OCI-LY3 (cell line): ENCODE results near the gene ZSCAN22.

ENCODE experiments used
- H2AFZ ChIP-seq: fragments of 200-600, 300-600 bp; shearing (Covaris generic); 2 replicates; pipeline ENCODE4 v1.6.0; 2014; ENCODE audit warnings: antibody characterized with exemption, low read depth, low read length
- H3K27ac ChIP-seq: fragments of 200-600, 300-600 bp; sonication (generic); 2 replicates; pipeline ENCODE4 v1.5.1; 2014; ENCODE audit warnings: mild to moderate bottlenecking, low read length, moderate library complexity, mixed read lengths
- H3K27me3 ChIP-seq: fragments of 200-600, 300-600 bp; sonication (generic); 2 replicates; pipeline ENCODE4 v1.6.1; 2014; ENCODE audit warnings: low read depth, low read length, mixed read lengths
- H3K36me3 ChIP-seq: fragments of 200-600, 300-600 bp; sonication (generic); replicated peaks from 2 replicates; pipeline ENCODE3; 2014; ENCODE audit warnings: low read depth, low read length, mixed read lengths
- H3K4me1 ChIP-seq: fragments of 300-600, 200-600 bp; sonication (generic); 2 replicates; pipeline ENCODE4 v1.6.1; 2014; ENCODE audit warnings: low read length, mixed read lengths
- H3K4me2 ChIP-seq: fragments of 200-600, 300-600 bp; sonication (generic); 2 replicates; pipeline ENCODE4 v1.6.1; 2014; ENCODE audit warnings: low read length, mixed read lengths
- H3K4me3 ChIP-seq: fragments of 300-600, 200-600 bp; sonication (generic); 2 replicates; pipeline ENCODE4 v1.5.1; 2014; ENCODE audit warnings: antibody characterized with exemption, mild to moderate bottlenecking, low read length, moderate library complexity
- H3K79me2 ChIP-seq: fragments of 300-600, 200-600 bp; shearing (Covaris generic); 2 replicates; pipeline ENCODE4 v1.6.1; 2014; ENCODE audit warnings: mild to moderate bottlenecking, low read length, mixed read lengths
- H3K9ac ChIP-seq: fragments of 300-600, 200-600 bp; shearing (Covaris generic); 2 replicates; pipeline ENCODE4 v1.6.0; 2014; ENCODE audit warnings: mild to moderate bottlenecking, low read length, moderate library complexity
- H3K9me3 ChIP-seq: fragments of 200-600, 300-600 bp; shearing (Covaris generic); 2 replicates; pipeline ENCODE4 v1.6.1; 2014; ENCODE audit warnings: low read length, mixed read lengths; ENCODE audit not compliant: insufficient read depth
- H4K20me1 ChIP-seq: fragments of 200-600, 300-600 bp; sonication (generic); 2 replicates; pipeline ENCODE4 v1.6.1; 2016; ENCODE audit warnings: low read length, mixed read lengths; ENCODE audit not compliant: insufficient read depth
- CTCF ChIP-seq: fragments of 200-600, 300-600 bp; sonication (generic); IDR thresholded peaks from 2 replicates; pipeline ENCODE4 v1.5.1; 2014; ENCODE audit warnings: antibody characterized with exemption, low read length, low read depth
- EZH2phosphoT487 ChIP-seq: fragments of 200-600 bp; shearing (Covaris generic); IDR thresholded peaks from 2 replicates; pipeline ENCODE4 v1.6.1; 2018; ENCODE audit warnings: antibody characterized with exemption, mixed run types, low read depth

The ZSCAN22 gene

GRCh38 chr19:58366585-58367430 lies 40.0 kb downstream of the ZSCAN22 start:
- H3K27ac ChIP-seq, result no peak overlapping the region
- no peaks in the 10 kb centered on the region for H3K27me3 ChIP-seq
- peaks cover 6% of the 10 kb centered on the region; the same call in 1 of the 2 replicates for H3K4me1 ChIP-seq
- H3K4me3 ChIP-seq, result no peak overlapping the region
- no peaks in the 10 kb centered on the region for H4K20me1 ChIP-seq
- H3K9ac ChIP-seq, result no peak overlapping the region
- peaks cover 2% of the 10 kb centered on the region for H3K79me2 ChIP-seq
- no peak for TF ChIP-seq EZH2phosphoT487
- no peak overlapping the region for H3K4me2 ChIP-seq
- no peak overlapping the region for H2AFZ ChIP-seq
- H3K36me3 ChIP-seq, result no peaks in the 10 kb centered on the region
- H3K9me3 ChIP-seq, result no peaks in the 10 kb centered on the region

- Histone ChIP-seq H4K20me1 (no peaks in the 10 kb centered on the region), H3K36me3 (no peaks in the 10 kb centered on the region), H3K9me3 (no peaks in the 10 kb centered on the region), H2AFZ (no peak overlapping the region), H3K27me3 (no peaks in the 10 kb centered on the region), H3K4me1 (peaks cover 6% of the 10 kb centered on the region; the same call in 1 of the 2 replicates), H3K9ac (no peak overlapping the region), H3K4me2 (no peak overlapping the region), H3K4me3 (no peak overlapping the region), H3K27ac (no peak overlapping the region), H3K79me2 (no peaks in the 10 kb centered on the region)
- TF ChIP-seq CTCF, result no peak
- no peak for TF ChIP-seq EZH2phosphoT487
Measured at GRCh38 chr19:58367698-58368454, 41.1 kb downstream of the ZSCAN22 start.

- TF ChIP-seq CTCF (no peak), EZH2phosphoT487 (no peak)
- Histone ChIP-seq H3K4me2 (no peak overlapping the region), H3K27me3 (no peaks in the 10 kb centered on the region), H3K4me3 (no peak overlapping the region), H3K36me3 (no peaks in the 10 kb centered on the region), H3K4me1 (peaks cover 6% of the 10 kb centered on the region; the same call in 1 of the 2 replicates), H3K9me3 (no peaks in the 10 kb centered on the region), H3K9ac (no peak overlapping the region), H3K79me2 (no peaks in the 10 kb centered on the region), H2AFZ (no peak overlapping the region), H3K27ac (no peak overlapping the region), H4K20me1 (no peaks in the 10 kb centered on the region)
Measured at GRCh38 chr19:58368561-58369360, 42.0 kb downstream of the ZSCAN22 start.

- Histone ChIP-seq H3K36me3 (no peaks in the 10 kb centered on the region), H3K79me2 (no peaks in the 10 kb centered on the region), H3K27me3 (no peaks in the 10 kb centered on the region), H2AFZ (no peak overlapping the region), H3K27ac (no peak overlapping the region), H4K20me1 (no peaks in the 10 kb centered on the region), H3K4me1 (no peaks in the 10 kb centered on the region), H3K4me3 (no peak overlapping the region), H3K9me3 (no peaks in the 10 kb centered on the region), H3K4me2 (no peak overlapping the region), H3K9ac (no peak overlapping the region)
- no peak for TF ChIP-seq CTCF
- no peak for TF ChIP-seq EZH2phosphoT487
Measured at GRCh38 chr19:58372311-58373133, 45.7 kb downstream of the ZSCAN22 start.
